Neural progenitor cell (in vitro differentiated cells): ENCODE data around the gene SMYD3. TPM values are rescaled to one million over a fixed set of nuclear protein-coding genes. Genes with fewer than 3 reads are reported as not detected.

ENCODE experiments used
- DNase-seq: peaks from one replicate; pipeline ENCODE4 v3.0.0-alpha.2; 2016; ENCODE audit warnings: low spot score
- H2AFZ ChIP-seq: fragments of 200-600 bp; sonication (generic); replicated peaks from 2 replicates; pipeline ENCODE4 v1.6.1; 2016; ENCODE audit warnings: antibody characterized with exemption
- H3F3A ChIP-seq: fragments of 200-600 bp; sonication (generic); 2 replicates; pipeline ENCODE4 v1.6.1; 2016; ENCODE audit warnings: antibody characterized with exemption, low read depth
- H3K27ac ChIP-seq: fragments of 200-600 bp; sonication (generic); 2 replicates; pipeline ENCODE4 v1.5.1; 2016; ENCODE audit warnings: mild to moderate bottlenecking
- H3K27me3 ChIP-seq: fragments of 200-600 bp; sonication (generic); 2 replicates; pipeline ENCODE4 v1.6.1; 2016; ENCODE audit warnings: mild to moderate bottlenecking, moderate library complexity
- H3K36me3 ChIP-seq: fragments of 200-600 bp; sonication (generic); 2 replicates; pipeline ENCODE4 v1.5.1; 2016
- H3K4me1 ChIP-seq: fragments of 200-600 bp; sonication (generic); 2 replicates; pipeline ENCODE4 v1.6.1; 2016; ENCODE audit warnings: mixed run types
- H3K4me2 ChIP-seq: fragments of 200-600 bp; sonication (generic); 2 replicates; pipeline ENCODE4 v1.6.1; 2016
- H3K4me3 ChIP-seq: fragments of 200-600 bp; sonication (generic); 2 replicates; pipeline ENCODE4 v1.5.1; 2016
- H3K79me2 ChIP-seq: fragments of 200-600 bp; sonication (generic); 2 replicates; pipeline ENCODE4 v1.6.1; 2016; ENCODE audit warnings: low read depth
- H3K9ac ChIP-seq: fragments of 200-600 bp; sonication (generic); 2 replicates; pipeline ENCODE4 v1.6.1; 2016
- H3K9me3 ChIP-seq: fragments of 200-600 bp; sonication (generic); 2 replicates; pipeline ENCODE4 v1.5.1; 2016; ENCODE audit warnings: low read depth
- H4K20me1 ChIP-seq: fragments of 200-600 bp; sonication (generic); 2 replicates; pipeline ENCODE4 v1.6.1; 2016; ENCODE audit warnings: low read depth
- H3K27ac Mint-ChIP-seq: 3 replicates; pipeline ENCODE4 v1.8.0; 2021; ENCODE audit warnings: mixed read lengths
- H3K27me3 Mint-ChIP-seq: 2 replicates; pipeline ENCODE4 v1.8.0; 2022; ENCODE audit warnings: low read depth, mild to moderate bottlenecking, inconsistent platforms, moderate library complexity, mixed read lengths; ENCODE audit not compliant: insufficient read depth
- H3K36me3 Mint-ChIP-seq: 3 replicates; pipeline ENCODE4 v1.8.0; 2021; ENCODE audit warnings: mixed read lengths
- H3K4me1 Mint-ChIP-seq: 3 replicates; pipeline ENCODE4 v1.8.0; 2021; ENCODE audit warnings: mixed read lengths
- H3K4me3 Mint-ChIP-seq: 3 replicates; pipeline ENCODE4 v1.8.0; 2021; ENCODE audit warnings: mild to moderate bottlenecking, moderate library complexity, mixed read lengths
- H3K9me3 Mint-ChIP-seq: 3 replicates; pipeline ENCODE4 v1.8.0; 2020; ENCODE audit warnings: mixed read lengths
- EZH2 ChIP-seq: fragments of 200-600 bp; sonication (generic); IDR thresholded peaks from 2 replicates; pipeline ENCODE4 v1.6.1; 2017; ENCODE audit warnings: antibody characterized with exemption, mild to moderate bottlenecking, moderate library complexity
- EZH2phosphoT487 ChIP-seq: fragments of 200-600 bp; sonication (generic); IDR thresholded peaks from 2 replicates; pipeline ENCODE4 v1.6.1; 2017; ENCODE audit warnings: antibody characterized with exemption
- total RNA-seq: library from RNA; depleted of rRNA; stranded (reverse); fragments of >200 nt; gene quantifications from 2 replicates; pipeline ENCODE4 v1.2.3, GENCODE V29; 2015; ENCODE audit warnings: low replicate concordance
- TF ChIP-seq, protein P1 (sequence below): fragments of 200-600 bp; sonication (generic); IDR thresholded peaks from 2 replicates; pipeline ENCODE4 v1.5.1; 2017; ENCODE audit warnings: antibody characterized with exemption, mild to moderate bottlenecking

The SMYD3 gene
- total RNA-seq, 1 donor from 2014 or later, result 43.2 TPM

DNA sequence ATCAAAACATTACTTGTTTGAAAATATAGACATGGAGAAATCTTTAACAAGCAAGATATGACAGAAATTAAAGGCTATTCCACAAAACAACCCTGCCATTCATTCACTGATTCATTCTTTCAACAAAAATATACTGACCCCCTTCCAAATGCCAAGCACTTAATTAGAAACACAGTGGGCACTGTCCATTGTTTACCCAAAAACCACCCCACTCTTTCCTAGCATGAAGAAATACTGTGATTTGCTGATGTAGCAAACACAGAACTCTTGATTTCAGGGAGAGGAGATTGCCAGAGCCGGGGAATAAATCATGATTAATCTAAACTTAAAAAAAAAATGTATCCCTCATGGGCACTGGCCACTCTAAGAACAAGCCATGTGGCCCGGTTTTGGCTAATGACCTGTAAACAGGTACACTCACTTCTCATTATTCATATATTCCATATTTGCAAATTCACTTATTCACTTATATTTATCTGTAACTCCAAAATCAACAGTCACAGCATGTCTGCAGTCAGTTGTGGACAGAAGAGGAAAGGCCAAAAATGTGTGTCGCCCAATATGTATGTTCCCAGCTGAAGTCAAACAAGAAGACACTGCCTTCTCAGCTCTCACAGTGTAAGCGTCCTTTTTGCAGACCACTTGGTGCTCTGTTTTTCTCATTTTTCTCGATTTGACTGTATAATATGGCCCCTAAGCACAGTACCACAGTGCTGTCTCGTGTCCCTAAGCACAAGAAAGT, 133.1 kb downstream of the SMYD3 start:
- no peak for DNase-seq
- Mint-ChIP-seq H3K9me3 (no peaks in the 10 kb centered on the region), H3K36me3 (no peaks in the 10 kb centered on the region), H3K27me3 (no peaks in the 10 kb centered on the region), H3K4me3 (no peak overlapping the region), H3K4me1 (peaks cover 12% of the 10 kb centered on the region), H3K27ac (no peak overlapping the region)
- Histone ChIP-seq H3K4me2 (no peak overlapping the region), H4K20me1 (peaks cover 2% of the 10 kb centered on the region), H3K4me1 (peaks cover 5% of the 10 kb centered on the region), H3K9ac (no peak overlapping the region), H3F3A (no peaks in the 10 kb centered on the region), H2AFZ (no peak overlapping the region), H3K36me3 (no peaks in the 10 kb centered on the region), H3K27ac (no peak overlapping the region), H3K79me2 (no peaks in the 10 kb centered on the region), H3K9me3 (no peaks in the 10 kb centered on the region), H3K27me3 (no peaks in the 10 kb centered on the region), H3K4me3 (no peak overlapping the region)
- TF ChIP-seq, protein P1, sequence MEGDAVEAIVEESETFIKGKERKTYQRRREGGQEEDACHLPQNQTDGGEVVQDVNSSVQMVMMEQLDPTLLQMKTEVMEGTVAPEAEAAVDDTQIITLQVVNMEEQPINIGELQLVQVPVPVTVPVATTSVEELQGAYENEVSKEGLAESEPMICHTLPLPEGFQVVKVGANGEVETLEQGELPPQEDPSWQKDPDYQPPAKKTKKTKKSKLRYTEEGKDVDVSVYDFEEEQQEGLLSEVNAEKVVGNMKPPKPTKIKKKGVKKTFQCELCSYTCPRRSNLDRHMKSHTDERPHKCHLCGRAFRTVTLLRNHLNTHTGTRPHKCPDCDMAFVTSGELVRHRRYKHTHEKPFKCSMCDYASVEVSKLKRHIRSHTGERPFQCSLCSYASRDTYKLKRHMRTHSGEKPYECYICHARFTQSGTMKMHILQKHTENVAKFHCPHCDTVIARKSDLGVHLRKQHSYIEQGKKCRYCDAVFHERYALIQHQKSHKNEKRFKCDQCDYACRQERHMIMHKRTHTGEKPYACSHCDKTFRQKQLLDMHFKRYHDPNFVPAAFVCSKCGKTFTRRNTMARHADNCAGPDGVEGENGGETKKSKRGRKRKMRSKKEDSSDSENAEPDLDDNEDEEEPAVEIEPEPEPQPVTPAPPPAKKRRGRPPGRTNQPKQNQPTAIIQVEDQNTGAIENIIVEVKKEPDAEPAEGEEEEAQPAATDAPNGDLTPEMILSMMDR, result no peak
- TF ChIP-seq EZH2 (no peak), EZH2phosphoT487 (no peak)

- no peak overlapping the region for H3K9ac ChIP-seq
- H3F3A ChIP-seq, result no peaks in the 10 kb centered on the region
- no peaks in the 10 kb centered on the region for H3K36me3 ChIP-seq
- no peak overlapping the region for H3K27ac Mint-ChIP-seq
- H3K4me3 Mint-ChIP-seq, result no peak overlapping the region
- peak; percentile 9 for DNase-seq
- H3K4me3 ChIP-seq, result no peak overlapping the region
- H4K20me1 ChIP-seq, result peaks cover 2% of the 10 kb centered on the region
- H3K27ac ChIP-seq, result no peak overlapping the region
- no peaks in the 10 kb centered on the region for H3K79me2 ChIP-seq
- no peaks in the 10 kb centered on the region for H3K36me3 Mint-ChIP-seq
- no peaks in the 10 kb centered on the region for H3K27me3 Mint-ChIP-seq
- no peak overlapping the region for H3K4me2 ChIP-seq
- no peaks in the 10 kb centered on the region for H3K27me3 ChIP-seq
- no peaks in the 10 kb centered on the region for H3K9me3 ChIP-seq
- H3K9me3 Mint-ChIP-seq, result no peaks in the 10 kb centered on the region
- H3K4me1 ChIP-seq, result peaks cover 5% of the 10 kb centered on the region
- TF ChIP-seq, protein P1, result no peak
- no peak for TF ChIP-seq EZH2phosphoT487
- no peak for TF ChIP-seq EZH2
- H3K4me1 Mint-ChIP-seq, result peaks cover 3% of the 10 kb centered on the region
- H2AFZ ChIP-seq, result no peak overlapping the region
Measured at GRCh38 chr1:246372559-246372958, 134.5 kb downstream of the SMYD3 start.

DNA sequence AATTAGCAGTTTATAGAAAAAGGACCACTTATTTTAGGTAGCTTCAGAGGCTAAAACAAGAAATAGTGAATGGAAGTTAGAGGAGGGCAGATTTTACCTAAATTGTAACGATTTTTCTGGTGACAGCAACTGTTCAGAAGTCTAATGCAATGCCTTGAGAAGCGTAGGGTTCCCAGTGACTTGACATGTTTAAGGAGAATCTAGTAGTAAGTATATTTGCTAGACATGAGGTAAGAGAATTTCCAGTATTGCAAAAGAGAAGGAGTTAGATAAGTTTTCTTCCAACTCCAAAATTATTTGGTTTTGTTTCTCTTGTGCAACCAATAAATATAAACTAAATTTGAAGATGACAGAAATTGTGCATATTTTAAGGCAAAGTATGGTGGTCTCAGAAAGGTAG, 140.0 kb downstream of the SMYD3 start:
- H3K4me1 ChIP-seq, result peaks cover 8% of the 10 kb centered on the region
- Mint-ChIP-seq H3K27ac (no peak overlapping the region), H3K27me3 (no peaks in the 10 kb centered on the region), H3K4me3 (no peak overlapping the region), H3K9me3 (peaks cover 6% of the 10 kb centered on the region), H3K4me1 (no peaks in the 10 kb centered on the region), H3K36me3 (no peaks in the 10 kb centered on the region)
- no peak overlapping the region for H3K9ac ChIP-seq
- H3K36me3 ChIP-seq, result no peaks in the 10 kb centered on the region
- H2AFZ ChIP-seq, result no peak overlapping the region
- H4K20me1 ChIP-seq, result peaks cover 2% of the 10 kb centered on the region
- H3K4me2 ChIP-seq, result no peak overlapping the region
- H3K9me3 ChIP-seq, result no peaks in the 10 kb centered on the region
- H3K4me3 ChIP-seq, result no peak overlapping the region
- H3K79me2 ChIP-seq, result no peaks in the 10 kb centered on the region
- no peaks in the 10 kb centered on the region for H3K27me3 ChIP-seq
- no peak overlapping the region for H3K27ac ChIP-seq
- no peaks in the 10 kb centered on the region for H3F3A ChIP-seq
- TF ChIP-seq EZH2phosphoT487, result no peak
- TF ChIP-seq EZH2, result no peak
- TF ChIP-seq, protein P1, result no peak
- no peak for DNase-seq
